ENCODE data around the gene RXRA. TPM values are rescaled to one million over a fixed set of nuclear protein-coding genes. Genes with fewer than 3 reads are reported as not detected.

The RXRA gene
- total and polyA plus RNA-seq, 2 of the 13 experiments (the other 11 are each of a cell fraction or from before 2014, with no cell fraction given): 18.9 to 29.2 TPM

DNA sequence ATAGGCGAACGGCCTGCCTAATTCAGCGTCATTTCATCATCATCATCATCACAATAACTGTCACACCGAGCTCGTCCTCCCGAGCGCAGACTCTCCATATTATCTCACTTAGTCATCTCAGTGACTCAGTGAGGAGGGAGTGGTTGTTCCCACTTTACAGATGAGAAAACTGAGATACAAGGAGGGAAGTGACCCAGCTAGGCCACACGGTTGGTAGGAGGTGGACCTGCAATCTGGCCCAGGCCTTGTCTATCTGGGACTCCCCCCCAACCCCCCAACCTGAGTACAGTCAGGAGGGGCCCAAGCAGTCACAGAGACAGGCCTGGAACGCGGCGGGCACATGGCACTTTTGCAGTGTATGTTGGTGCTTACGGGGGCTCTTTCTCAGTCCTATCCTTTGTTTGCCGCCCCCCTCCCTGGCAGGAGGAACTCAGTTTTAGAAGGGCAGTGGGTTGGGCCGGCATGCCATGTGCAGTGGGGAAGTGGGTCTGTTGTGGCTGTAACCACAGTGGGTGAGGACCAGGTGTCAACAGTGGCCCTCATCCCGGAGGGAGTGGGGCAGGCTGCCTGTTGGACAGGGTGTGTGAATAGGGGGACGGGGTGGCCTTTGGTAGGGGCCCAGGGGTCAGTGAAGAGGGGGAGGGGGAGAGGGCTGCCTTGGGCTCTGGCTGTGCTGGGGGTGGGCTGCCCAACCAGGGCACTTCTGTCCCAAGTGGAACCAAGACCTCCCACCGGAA is 1.7 kb upstream of the RXRA start:
- BruUV-seq (replicated peaks): no TSS peak
- peaks cover 77% of the 10 kb centered on the region for H3K4me1 ChIP-seq (ENCODE audit: insufficient read depth, low read length)
- peaks cover 26% of the 10 kb centered on the region for H3K79me2 ChIP-seq (ENCODE audit: insufficient read depth, low read length)
- peak overlapping the region; percentile 97 for H3K4me2 ChIP-seq (ENCODE audit: low read depth, low read length)
- in situ Hi-C loops (cut with HindIII; ENCODE audit: extremely low pct_ligation_motif_present, low pct_unique_long_range_greater_than_20kb) (loop anchor here (10.0 kb wide), 1 partner anchor 160 kb away; the partner anchor contains the start of gene RNU6ATAC), intact Hi-C loops (cut with micrococcal nuclease; ENCODE audit: unreplicated experiment) (loop anchor here (5.0 to 10.0 kb wide), 3 partner anchors 43 to 150 kb away; no protein-coding TSS in a partner anchor)
- H3K9ac ChIP-seq (ENCODE audit: insufficient read depth, low read depth, low read length): peak overlapping the region; percentile 83; the same call in 1 of the 2 replicates
- ChIA-PET POLR2A (interaction anchor here (0.6 kb wide), 1 partner anchor 357 kb away, joined by 5 read pairs; no protein-coding TSS in a partner anchor), CTCF (ENCODE audit: low intra/inter-chr PET ratio, low total read pairs) (no interaction called here)
- peak overlapping the region in 1 of 3 experiments; percentile 83; a peak in 3 of 6 replicates for H3K4me3 ChIP-seq (replicated peaks in 1 of 3; ENCODE audit: insufficient read depth in 1 of 3, low read depth in 2 of 3, low read length in 3 of 3)
- H2AFZ ChIP-seq (ENCODE audit: low read length): no peak overlapping the region
- peak overlapping the region; percentile 19 for H3K27ac ChIP-seq (ENCODE audit: extremely low read length, insufficient read depth, low read length)
- 69% methylated on average over 15 of the region's 17 CpGs for WGBS (ENCODE audit: low lambda C conversion rate)
- DNase-seq (ENCODE audit: low spot score): no peak
- no peak for ATAC-seq
- H3K27me3 ChIP-seq (ENCODE audit: control insufficient read depth in 1 of 2, insufficient read depth in 2 of 2, low read length in 2 of 2): peaks cover 0 to 2% of the 10 kb centered on the region in 2 experiments; a peak in 2 of 5 replicates
- no peaks in the 10 kb centered on the region for H3K9me3 ChIP-seq (ENCODE audit: low read length)
- H3K36me3 ChIP-seq (replicated peaks in 1 of 2; ENCODE audit: control insufficient read depth in 1 of 2, insufficient read depth in 2 of 2, low read length in 2 of 2): no peaks in the 10 kb centered on the region
- no peak for FAIRE-seq
- H4K20me1 ChIP-seq (ENCODE audit: insufficient read depth, low read length): no peaks in the 10 kb centered on the region
- TF ChIP-seq, protein P1, sequence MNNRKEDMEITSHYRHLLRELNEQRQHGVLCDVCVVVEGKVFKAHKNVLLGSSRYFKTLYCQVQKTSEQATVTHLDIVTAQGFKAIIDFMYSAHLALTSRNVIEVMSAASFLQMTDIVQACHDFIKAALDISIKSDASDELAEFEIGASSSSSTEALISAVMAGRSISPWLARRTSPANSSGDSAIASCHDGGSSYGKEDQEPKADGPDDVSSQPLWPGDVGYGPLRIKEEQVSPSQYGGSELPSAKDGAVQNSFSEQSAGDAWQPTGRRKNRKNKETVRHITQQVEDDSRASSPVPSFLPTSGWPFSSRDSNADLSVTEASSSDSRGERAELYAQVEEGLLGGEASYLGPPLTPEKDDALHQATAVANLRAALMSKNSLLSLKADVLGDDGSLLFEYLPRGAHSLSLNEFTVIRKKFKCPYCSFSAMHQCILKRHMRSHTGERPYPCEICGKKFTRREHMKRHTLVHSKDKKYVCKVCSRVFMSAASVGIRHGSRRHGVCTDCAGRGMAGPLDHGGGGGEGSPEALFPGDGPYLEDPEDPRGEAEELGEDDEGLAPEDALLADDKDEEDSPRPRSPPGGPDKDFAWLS (CRISPR knock-in tag; IDR thresholded peaks at IDR 0.05; ENCODE audit: borderline replicate concordance): no peak
- TF ChIP-seq CBX1 (IDR thresholded peaks at IDR 0.05; ENCODE audit: low read depth) (no peak), TOPORS (CRISPR knock-in tag; IDR thresholded peaks at IDR 0.05) (0 out of 2 replicates have a peak, but pooled peaks have one; percentile 13), PHF20 (CRISPR knock-in tag; IDR thresholded peaks at IDR 0.05) (0 out of 2 replicates have a peak, but pooled peaks have one; percentile 5), PCBP1 (IDR thresholded peaks at IDR 0.05; ENCODE audit: borderline replicate concordance, low read depth, low read length) (0 out of 2 replicates have a peak, but pooled peaks have one; percentile 54), ZNF337 (CRISPR knock-in tag; IDR thresholded peaks at IDR 0.05; ENCODE audit: borderline replicate concordance, low read depth) (no peak), RCOR2 (CRISPR knock-in tag; IDR thresholded peaks at IDR 0.05) (peak; percentile 86), FOSL2 (CRISPR knock-in tag; IDR thresholded peaks at IDR 0.05) (peak; percentile 53)
- TF ChIP-seq, protein P2, sequence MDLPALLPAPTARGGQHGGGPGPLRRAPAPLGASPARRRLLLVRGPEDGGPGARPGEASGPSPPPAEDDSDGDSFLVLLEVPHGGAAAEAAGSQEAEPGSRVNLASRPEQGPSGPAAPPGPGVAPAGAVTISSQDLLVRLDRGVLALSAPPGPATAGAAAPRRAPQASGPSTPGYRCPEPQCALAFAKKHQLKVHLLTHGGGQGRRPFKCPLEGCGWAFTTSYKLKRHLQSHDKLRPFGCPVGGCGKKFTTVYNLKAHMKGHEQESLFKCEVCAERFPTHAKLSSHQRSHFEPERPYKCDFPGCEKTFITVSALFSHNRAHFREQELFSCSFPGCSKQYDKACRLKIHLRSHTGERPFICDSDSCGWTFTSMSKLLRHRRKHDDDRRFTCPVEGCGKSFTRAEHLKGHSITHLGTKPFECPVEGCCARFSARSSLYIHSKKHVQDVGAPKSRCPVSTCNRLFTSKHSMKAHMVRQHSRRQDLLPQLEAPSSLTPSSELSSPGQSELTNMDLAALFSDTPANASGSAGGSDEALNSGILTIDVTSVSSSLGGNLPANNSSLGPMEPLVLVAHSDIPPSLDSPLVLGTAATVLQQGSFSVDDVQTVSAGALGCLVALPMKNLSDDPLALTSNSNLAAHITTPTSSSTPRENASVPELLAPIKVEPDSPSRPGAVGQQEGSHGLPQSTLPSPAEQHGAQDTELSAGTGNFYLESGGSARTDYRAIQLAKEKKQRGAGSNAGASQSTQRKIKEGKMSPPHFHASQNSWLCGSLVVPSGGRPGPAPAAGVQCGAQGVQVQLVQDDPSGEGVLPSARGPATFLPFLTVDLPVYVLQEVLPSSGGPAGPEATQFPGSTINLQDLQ (CRISPR knock-in tag; IDR thresholded peaks at IDR 0.05): 0 out of 2 replicates have a peak, but pooled peaks have one; percentile 2
- TF ChIP-seq, protein P3, sequence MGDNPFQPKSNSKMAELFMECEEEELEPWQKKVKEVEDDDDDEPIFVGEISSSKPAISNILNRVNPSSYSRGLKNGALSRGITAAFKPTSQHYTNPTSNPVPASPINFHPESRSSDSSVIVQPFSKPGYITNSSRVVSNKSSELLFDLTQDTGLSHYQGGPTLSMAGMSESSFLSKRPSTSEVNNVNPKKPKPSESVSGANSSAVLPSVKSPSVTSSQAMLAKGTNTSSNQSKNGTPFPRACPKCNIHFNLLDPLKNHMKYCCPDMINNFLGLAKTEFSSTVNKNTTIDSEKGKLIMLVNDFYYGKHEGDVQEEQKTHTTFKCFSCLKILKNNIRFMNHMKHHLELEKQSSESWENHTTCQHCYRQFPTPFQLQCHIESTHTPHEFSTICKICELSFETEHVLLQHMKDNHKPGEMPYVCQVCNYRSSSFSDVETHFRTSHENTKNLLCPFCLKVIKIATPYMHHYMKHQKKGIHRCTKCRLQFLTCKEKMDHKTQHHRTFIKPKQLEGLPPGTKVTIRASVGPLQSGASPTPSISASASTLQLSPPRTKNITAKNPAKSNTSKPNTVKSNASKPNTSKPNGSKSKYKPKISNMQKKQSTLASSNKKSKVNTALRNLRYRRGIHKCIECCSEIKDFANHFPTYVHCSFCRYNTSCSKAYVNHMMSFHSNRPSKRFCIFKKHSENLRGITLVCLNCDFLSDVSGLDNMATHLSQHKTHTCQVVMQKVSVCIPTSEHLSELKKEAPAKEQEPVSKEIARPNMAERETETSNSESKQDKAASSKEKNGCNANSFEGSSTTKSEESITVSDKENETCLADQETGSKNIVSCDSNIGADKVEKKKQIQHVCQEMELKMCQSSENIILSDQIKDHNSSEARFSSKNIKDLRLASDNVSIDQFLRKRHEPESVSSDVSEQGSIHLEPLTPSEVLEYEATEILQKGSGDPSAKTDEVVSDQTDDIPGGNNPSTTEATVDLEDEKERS (CRISPR knock-in tag; IDR thresholded peaks at IDR 0.05): 0 out of 2 replicates have a peak, but pooled peaks have one; percentile 8
- TF ChIP-seq, protein P4, sequence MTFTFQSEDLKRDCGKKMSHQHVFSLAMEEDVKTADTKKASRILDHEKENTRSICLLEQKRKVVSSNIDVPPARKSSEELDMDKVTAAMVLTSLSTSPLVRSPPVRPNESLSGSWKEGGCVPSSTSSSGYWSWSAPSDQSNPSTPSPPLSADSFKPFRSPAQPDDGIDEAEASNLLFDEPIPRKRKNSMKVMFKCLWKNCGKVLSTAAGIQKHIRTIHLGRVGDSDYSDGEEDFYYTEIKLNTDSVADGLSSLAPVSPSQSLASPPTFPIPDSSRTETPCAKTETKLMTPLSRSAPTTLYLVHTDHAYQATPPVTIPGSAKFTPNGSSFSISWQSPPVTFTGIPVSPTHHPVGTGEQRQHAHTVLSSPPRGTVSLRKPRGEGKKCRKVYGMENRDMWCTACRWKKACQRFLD (CRISPR knock-in tag; IDR thresholded peaks at IDR 0.05; ENCODE audit: borderline replicate concordance): 0 out of 2 replicates have a peak, but pooled peaks have one; percentile 6
- TF ChIP-seq, protein P5, sequence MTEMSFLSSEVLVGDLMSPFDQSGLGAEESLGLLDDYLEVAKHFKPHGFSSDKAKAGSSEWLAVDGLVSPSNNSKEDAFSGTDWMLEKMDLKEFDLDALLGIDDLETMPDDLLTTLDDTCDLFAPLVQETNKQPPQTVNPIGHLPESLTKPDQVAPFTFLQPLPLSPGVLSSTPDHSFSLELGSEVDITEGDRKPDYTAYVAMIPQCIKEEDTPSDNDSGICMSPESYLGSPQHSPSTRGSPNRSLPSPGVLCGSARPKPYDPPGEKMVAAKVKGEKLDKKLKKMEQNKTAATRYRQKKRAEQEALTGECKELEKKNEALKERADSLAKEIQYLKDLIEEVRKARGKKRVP (CRISPR knock-in tag; IDR thresholded peaks at IDR 0.05): no peak
